AG09319 (cell line): ENCODE results near the gene KRTAP12-3.

Experiments
- DNase-seq: peaks from one replicate; pipeline ENCODE4 v3.0.0-alpha.2; 2010; ENCODE audit warnings: low read depth; ENCODE audit errors: extremely low read depth
- TF ChIP-seq, protein P1 (sequence below): IDR thresholded peaks from 2 replicates; pipeline ENCODE4 v1.5.1; 2011; ENCODE audit warnings: low read depth, mild to moderate bottlenecking, inconsistent platforms, low read length, moderate library complexity

Gene KRTAP12-3

DNA sequence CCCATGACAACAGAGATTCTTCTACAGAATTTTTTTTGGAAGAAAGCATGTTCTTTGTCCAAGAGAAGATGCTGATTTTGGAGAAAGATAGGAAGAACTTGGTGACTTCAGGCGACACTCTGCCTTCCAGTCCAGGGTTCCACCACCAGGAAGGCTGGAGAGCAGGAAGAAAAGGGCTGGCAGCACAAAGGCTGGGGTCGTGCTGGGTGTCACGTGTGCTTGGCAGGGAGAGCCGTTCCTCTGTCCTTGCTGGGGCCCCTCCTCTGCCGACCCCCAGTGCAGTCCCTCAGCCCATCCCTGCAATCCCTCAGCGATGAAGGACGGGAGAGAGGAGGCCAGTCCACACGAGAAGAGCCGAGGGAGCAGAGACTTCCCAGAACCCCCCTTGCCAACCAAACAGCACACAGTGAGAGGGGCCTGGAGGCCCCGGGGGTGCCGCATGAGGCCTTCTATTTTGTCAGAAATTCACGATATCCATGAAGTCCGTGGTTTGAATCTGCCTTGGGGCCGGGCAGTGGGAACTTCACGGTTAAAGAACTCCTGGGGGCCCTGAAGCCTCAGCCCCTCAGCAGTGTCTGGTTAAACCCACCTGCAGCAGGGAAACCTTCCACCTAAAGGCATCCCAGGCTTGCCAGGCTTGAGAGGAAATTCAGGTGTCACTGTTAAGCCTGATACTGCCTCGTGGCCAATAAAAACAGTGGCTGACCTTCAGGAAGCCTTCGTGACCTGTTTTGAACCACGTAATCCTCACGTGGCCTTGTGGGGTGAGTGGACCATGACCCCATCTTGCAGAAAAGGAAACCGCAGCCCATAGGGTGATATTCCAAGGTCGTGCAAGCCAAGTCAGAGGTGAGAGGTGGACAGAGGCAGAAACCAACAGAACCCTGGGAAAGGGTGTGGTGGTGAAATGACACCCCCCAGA lies 42.6 kb downstream of the KRTAP12-3 start:
- TF ChIP-seq, protein P1, sequence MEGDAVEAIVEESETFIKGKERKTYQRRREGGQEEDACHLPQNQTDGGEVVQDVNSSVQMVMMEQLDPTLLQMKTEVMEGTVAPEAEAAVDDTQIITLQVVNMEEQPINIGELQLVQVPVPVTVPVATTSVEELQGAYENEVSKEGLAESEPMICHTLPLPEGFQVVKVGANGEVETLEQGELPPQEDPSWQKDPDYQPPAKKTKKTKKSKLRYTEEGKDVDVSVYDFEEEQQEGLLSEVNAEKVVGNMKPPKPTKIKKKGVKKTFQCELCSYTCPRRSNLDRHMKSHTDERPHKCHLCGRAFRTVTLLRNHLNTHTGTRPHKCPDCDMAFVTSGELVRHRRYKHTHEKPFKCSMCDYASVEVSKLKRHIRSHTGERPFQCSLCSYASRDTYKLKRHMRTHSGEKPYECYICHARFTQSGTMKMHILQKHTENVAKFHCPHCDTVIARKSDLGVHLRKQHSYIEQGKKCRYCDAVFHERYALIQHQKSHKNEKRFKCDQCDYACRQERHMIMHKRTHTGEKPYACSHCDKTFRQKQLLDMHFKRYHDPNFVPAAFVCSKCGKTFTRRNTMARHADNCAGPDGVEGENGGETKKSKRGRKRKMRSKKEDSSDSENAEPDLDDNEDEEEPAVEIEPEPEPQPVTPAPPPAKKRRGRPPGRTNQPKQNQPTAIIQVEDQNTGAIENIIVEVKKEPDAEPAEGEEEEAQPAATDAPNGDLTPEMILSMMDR: no peak
- no peak for DNase-seq

DNA sequence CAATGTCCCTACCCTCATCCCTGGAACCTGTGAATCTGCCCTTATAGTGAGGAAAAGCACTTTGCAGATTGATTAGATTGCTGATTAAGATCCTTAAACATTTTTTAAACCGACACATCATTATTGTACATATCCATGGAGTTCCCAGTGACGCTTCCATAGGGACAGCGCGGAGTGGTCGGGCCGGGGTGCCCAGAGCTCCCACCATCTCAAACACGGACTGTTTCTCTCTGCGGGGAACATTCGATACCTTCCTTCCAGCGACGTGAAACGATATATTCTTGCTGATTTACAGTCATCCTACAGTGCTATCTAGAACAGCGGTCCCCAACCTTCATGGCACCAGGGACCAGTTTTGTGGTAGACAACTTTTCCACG lies 43.3 kb downstream of the KRTAP12-3 start:
- no peak for DNase-seq
- TF ChIP-seq, protein P1: no peak

DNA sequence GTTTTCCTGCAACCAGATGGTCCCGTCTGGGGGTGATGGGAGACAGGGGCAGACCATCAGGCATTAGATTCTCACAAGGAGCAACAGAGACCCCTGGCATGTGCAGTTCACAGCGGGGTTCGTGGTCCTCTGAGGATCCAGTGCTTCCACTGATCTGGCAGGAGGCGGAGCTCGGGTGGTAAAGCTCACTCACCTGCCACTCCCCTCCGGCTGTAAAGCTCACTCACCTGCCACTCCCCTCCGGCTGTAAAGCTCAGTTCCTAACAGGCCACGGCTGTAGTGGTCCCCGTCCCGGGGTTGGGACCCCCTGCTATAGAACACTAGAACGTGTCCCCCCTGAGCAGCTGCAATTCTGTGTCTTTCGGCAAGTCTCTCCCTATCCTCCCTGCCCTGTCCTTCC lies 43.8 kb downstream of the KRTAP12-3 start:
- no peak for DNase-seq
- TF ChIP-seq, protein P1: no peak

DNA sequence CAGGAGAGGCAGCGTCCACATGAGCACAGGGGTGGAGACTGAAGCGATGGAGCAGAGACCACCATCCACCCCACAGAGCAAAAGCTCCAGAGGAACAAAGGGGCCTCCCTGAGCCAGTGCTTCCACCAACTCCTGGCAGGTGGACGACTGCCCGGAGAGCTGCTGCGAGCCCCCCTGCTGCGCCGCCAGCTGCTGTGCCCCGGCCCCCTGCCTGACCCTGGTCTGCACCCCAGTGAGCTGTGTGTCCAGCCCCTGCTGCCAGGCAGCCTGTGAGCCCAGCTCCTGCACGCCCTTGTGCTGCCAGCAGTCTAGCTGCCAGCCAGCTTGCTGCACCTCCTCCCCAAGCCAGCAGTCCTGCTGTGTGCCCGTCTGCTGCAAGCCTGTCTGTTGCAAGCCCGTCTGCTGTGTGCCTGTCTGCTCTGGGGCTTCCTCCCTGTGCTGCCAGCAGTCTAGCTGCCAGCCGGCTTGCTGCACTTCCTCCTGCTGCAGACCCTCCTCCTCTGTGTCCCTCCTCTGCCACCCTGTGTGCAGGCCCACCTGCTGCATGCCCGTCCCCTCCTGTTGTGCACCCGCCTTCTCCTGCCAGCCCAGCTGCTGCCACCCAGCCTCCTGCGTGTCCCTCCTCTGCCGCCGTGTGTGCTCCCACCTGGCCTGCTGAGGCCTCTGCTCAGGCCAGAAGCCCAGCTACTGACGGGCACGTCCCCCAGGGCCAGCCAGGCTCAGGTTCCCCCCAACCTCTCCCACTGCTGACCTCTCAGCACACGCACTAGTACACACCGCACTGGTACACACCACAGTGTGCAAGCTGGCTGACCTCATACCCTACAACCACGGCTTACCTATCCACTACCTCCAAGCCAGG lies 44.6 kb downstream of the KRTAP12-3 start:
- TF ChIP-seq, protein P1: no peak
- DNase-seq: no peak

DNA sequence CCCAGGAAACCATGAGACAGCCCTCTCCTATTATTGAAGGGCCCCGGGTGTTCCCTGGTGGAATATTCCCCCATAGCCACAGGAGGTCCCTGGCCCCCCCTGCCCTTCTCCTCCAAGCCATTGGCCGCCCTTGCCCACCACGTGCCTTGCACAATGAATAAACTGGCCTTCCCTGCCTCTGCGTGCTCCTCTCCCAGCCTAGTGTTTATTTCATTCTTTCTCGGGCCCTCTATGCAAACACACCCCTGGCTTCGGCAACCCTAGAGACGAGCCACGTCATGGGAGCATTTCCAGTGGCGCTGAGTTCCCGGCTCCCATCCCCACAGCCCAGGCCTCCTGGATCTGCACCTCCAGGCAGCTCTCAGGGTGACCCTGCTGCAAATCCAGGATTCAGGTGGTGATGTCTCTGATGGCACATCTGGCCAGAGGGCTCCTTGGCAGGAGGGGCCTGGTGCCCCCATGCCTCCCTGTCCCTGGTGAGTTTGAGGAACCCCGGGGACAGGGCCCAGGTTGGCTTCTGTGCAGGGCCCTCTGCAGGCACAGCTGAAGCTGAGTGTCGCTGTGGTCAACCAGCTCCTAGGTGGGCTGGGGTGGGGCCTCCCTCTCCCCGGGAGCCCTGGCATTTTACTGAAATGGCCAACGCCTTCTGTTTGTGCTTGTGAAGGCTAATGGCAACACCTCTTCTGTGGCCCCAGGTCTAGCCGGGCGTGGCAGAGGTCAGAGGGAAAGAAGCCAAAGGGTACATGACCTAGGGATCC lies 45.4 kb downstream of the KRTAP12-3 start:
- DNase-seq: no peak
- TF ChIP-seq, protein P1: no peak

DNA sequence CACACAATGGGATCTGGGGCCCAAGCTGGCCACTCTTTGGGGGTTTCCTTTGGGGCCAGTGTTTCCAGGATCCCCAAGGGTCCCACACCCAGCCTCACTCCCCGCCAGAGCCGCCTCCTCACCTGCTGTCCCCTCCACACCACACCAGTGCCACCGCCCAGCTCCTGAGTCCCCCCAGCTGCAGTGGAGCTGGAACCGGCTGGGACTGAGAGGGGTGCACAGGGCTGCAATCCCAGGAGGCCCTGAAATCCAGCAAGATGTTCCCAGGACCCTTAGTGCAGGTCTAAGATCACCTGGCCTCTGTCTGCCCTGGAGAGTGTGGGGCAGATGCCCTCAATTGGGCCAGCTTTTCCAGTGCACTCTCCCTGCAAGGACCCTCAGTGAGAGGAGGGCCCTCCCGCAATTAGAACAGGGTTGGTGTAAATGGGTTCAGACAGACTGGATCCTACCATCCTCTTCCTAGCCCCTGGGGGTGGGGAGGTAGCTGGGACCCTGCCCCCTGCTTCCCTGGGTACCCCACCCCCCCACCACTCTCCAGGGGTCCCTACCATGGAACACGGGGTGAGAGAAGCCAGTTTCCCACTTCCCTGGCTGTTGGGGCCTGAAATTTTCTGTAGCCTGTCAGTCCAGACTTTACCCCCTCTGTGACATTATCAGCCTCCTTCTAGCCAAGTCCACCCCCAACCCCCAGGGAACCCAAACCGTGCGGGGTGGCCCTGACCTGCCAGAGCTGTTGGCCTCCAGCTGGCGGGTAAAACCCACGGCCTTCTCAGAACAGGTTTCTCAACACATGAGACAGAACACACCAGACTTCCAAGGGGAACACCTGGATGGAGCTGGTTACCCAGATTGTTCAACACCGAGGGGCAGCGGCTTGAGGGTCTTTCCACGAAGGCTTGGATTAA lies 46.3 kb downstream of the KRTAP12-3 start:
- no peak for DNase-seq
- TF ChIP-seq, protein P1: no peak
